Inferior parietal cortex (tissue), 1 donor: ENCODE measurements around the gene SCRN2.

ENCODE experiments used
- DNase-seq: peaks from one replicate; pipeline ENCODE4 v3.0.0-alpha.2; 2016; ENCODE audit errors: extremely low spot score

SCRN2 gene

DNA sequence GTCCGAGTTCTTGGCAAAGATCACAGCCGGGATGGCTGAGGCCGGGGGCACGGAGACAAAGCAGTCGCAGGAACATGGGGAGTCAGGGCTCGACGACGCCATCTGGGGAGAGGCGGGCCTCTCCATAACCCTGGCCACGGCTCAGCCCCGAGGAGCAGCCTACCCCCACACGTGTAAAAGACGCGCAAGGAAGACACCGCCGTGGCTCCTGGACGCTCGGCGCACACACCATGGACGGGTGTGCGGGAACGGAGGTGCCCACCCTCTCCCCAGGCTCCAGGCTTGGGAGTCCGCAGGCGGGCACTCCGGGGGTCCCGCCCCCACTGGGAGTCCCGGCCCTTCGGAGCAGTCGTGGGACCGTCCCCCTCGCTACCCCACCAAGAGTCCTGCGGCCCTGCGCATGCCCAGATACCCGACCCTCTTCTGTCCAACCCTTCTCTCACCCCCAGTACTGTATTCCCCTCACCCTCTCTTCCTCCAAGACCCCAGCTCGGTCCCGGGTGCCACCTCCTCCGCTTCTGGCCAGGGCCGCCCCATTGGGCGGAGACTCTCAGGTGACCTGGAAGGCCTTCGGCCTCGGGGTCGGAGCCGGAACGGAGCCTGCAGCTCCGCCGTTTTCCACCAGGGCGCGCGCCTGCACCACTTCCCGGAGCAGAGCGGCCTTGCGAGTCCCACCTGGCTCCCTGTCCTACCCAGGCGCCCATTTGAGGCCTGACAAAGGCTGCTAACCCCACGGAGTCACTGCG is at the start of gene SCRN2:
Gene SCRN2, minus strand, starts transcription at position 532 of the 746 bp plus-strand sequence. Its CDS starts 430 bp downstream, at position 102.
- DNase-seq, result peak; percentile 82

DNA sequence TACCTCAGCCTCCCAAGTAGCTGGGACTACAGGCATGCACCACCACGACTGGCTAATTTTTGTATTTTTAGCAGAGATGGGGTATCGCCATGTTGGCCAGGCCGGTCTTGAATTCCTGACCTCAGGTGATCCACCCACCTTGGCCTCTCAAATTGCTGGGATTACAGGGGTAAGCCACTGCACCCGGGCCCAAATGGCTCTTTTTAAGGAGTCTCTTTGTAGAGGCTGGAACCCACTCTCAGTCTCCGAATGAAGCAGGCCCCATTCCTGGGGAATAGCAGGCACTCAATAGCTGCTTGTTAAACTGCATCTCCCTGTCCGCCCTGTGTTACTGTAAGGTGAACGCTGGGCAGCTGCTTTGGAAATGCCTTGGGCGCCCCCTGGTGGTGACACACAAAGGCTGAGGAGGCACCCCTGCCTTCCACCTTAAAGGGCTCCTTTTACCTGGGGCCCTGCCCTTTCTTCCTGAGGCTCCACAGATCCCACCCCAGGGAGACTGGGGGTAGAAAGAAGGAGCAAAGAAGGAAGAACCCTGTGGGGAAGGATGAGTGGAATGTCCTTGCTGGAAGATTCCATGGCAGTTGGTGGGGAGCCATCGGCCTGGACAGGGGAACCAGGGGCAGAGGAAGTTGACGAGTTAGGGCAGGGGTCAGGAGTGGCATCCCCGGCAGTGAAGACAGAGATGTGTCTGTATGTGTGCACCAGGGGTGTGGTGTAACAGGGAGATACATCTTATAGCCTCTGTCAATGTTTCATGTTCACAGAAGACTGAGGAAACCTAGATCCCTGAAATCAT is 48.9 kb upstream of the SCRN2 start:
- DNase-seq, result peak; percentile 76

DNA sequence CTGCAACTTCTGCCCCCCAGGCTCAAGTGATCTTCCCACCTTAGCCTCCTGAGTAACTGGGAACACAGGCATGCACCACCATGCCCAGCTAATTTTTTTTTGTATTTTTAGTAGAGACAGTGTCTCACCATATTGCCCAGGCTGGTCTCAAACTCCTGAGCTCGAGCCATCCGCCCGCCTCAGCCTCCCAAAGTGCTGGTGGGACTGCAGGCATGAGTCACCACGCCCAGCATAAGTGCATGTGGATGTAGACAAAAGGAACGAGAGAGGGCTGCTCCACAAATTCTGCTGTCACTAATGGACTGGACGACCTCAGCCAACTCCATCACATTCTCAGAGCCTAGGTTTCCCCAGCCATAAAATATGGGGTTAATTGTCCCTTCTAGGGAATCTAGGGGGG is 47.2 kb upstream of the SCRN2 start:
- no peak for DNase-seq

DNA sequence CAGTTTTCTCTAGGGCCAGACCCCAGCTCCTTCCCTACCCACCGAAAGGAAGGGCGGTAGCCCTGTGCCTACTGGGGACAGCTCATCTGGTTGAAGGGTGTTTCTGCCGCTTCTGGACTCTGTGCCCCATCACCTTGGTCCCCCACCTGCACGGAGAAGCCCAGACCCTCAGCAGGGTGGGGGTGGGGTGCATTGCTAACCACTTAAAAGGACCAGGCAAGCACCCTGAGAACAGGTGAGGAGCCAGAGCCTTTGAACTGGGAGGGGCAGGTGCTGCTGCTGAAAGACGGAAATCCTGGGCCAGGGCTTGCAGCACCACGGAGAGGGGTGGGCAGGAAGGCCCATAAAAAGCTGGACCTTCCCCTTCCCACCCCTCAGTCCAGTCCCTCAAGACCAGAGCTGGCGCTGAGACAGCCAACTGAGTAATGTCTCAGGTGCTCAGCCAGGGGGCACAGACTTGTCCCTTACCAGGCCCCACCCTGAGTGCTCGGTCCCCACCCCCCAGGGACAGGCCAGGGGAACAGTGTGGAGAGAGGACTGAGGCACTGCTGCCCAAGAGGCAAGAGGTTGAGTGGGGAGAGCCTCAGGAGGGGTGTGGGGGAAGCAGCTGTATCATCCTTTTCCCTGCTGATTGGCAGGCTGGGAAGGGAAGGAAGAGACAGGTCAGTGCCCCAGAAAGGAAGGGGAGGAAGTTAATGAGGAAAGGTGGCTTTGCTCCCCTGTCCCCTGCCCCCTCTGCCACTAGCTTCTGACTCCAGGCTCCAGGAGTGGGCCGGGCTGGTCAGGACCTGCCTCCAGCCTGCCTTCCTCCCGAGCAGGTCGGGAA is 44.0 kb upstream of the SCRN2 start:
- DNase-seq, result no peak

DNA sequence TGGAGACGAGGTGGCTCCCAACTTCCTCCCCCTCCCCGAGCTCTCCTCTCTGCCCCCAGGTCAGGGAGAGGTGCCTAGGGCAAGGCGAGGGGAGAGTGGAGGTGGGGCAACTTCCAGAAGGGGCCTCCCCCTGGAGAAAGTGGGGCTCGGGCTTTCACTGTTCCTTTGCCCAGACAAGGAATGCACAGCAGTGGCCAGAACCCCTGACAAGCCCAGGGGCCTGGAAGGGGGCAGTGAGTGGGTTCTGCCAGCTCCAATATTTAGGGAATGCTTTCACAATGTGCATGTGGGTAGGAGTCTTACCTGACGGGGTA is 43.3 kb upstream of the SCRN2 start:
- no peak for DNase-seq

DNA sequence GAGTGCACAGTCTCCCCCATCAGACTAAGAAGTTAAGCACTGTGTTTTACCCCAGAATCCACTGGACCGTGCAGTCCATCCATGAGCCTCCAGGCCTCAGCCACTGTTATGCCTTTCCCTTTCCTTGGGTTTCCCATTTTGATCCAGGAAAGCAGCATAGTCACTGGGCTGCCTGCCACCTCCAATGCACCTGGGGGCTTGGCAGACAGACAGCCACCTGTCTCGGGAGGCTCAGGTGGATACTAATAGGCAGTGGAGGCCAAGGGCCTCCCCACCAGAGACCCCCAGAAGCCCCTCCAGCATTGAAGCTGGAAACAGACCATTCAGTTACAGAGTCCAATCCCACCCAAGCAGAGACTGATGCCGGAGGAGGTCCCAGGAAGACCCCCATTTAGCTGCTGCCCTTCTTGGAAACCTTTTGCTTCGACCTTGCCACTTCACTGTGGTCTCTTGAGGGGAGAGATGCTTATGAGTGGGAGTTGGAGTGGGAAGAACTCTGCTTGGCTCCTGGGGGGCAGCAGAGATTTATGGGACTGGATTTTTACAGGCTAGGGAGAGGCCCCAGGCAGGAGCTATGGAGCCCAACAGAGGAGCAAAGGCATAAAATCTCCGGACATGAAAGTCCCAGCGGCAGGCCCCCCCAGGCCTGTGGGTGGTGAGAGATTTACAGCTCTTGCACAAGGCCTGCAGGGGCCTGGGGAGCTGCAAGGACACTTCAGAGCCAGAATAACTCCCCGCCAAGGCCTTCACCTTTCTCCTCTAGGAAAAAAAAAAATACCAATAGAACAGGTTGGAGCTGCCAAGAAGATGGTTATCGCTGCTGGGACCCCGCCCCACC is 42.7 kb upstream of the SCRN2 start:
- DNase-seq, result no peak

DNA sequence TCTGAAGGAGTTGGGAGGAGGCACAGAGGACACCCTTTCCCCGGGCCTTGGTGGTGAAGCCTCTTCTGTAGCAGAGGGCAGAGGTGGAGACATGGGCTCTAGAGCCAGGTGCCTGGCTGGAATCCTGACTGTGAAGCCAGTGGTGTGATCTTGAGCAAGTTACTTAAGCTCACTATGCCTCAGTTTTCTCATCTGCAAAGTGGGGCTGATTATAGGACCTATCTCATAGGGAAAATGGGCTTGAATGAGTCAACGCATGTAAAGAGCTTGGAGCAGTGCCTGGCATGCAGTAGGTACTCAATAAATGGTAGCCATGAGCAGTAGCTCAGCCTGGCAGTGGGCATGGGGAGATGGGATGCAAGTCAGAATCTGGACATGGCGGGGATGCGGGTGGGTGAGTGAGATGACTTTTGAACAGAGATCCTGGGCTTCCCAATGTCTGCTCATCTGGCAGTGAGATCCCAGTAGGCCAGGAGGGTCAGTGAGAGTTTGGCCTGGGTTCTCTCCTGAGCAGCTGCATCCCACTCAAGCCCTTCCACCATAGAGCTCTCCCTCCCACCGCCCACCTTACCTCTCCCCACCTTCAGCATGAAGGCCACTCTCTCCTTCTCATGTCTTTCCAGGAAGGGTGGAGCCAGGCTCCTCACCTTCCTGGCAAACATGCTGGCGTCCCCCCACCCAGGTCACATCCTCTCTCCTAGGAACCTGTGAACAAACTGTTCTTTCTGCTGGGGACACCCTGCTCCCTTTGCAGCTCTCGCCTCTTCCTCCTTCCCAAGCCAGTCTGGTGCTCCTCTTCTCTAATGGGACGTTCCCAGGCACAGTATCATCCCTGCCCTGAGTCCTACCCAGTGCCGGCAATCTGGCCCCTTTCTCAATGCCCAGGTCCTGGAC is 41.9 kb upstream of the SCRN2 start:
- DNase-seq, result no peak

DNA sequence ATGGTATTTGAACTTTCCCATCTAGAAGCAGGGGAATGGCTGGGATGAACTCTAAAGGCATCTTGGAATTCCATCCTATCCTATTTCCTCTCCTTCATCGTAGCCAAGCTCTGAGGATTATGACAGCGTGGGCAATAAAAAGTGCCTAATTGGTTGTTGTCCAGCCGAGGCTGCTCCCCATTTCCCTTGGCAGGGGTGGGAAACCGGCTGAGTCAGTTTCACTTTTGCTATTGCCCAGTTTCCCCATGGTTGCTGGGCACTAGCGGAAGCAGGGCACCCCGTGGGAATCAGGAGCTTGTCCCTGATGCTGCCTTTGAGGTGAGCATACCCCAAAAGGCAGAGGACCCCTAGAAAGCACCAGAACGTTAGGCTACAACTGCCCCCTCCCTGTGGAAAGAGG is 41.2 kb upstream of the SCRN2 start:
- DNase-seq, result no peak

DNA sequence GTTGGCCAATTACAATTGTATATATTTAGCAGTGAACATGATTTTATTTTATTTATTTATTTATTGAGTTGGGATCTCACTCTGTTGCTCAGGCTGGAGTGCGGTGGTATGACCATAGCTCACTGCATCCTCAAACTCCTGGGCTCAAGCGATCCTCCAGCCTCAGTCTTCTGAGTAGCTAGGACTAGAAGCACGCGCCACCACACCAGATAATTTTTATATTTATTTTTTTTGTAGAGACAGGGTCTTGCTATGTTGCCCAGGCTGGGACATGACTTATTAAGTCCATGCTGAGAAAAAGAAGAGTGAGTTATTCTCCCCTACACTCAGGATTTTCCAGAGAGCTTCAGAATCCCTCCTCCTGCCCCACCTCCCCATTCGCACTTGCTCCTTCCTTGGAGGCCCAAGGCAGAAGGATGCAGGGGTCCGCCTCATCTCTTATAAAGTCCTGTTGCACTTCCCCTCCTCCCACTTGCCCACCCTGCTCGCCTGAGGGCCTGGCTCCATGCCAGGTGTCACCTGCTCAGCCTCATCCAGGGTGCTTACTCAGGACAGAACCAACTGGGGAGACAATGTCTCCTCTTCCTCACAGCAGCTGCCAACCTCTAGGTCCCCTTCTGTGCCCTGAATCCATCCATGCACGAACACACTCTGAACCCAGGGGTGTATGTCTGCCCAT is 38.8 kb upstream of the SCRN2 start:
- no peak for DNase-seq

DNA sequence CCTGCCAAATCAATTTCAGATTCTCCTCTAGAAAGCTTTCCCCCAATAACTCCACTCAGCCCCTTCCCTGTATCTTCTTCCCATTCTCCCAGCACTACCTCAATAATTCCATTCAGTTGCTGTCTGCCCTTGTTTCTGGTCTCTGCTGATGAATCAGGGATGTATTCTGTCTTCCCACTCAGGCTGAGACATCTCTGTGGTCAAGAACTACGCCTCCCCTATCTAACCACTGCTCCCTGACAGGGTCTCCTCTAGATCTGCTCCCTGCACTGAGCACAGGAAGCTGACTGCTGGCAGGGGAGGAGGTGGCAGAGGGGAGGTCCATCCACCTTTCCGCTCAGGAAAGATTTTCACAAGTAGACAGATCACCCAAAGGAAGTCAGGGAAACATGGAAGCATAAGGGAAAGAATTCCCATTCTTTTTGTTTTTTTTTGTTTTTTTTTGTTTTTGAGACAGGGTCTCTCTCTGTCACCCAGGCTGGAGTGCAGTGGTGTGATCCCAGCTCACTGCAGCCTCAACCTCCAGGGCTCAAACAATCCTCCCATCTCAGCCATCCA is 38.0 kb upstream of the SCRN2 start:
- DNase-seq, result no peak

DNA sequence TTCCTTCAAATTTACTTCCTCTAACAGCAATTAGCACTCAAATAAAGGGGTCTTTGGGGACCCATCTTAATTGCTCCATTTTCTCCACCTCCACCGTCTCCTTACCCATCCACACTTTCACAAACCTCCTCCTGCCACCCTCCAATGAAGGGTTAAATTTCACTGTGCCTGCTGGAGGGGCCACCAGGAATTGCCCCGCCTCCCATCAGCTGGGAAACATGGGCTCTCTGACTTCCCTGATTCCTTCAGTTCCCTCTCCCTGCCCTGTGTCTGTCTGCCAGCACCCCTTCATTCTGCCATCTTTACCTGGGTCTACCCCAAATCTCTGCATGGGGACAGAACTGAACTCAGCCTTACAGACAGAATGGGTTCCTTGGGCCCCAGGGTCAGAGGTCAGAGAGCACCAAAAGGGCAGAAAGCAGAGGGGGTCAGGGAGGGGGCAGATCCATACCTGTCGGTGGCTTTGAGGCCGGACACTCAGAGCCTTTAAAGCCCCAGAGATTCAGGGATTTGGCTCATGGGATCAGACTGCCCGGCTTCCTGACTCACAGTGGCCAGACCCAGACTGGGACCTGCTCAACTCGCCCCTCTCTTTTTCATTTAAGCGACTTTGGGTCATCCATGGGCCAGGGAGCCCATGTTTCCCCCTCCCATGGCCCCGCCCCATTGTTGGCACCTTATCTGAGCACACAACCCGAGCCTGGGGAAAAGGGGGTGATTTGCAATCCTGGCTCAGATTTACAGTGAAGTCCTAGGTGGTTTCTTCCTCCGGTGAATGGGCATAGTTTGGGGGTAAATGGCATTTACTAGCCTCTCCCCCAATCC is 37.3 kb upstream of the SCRN2 start:
- DNase-seq, result no peak

DNA sequence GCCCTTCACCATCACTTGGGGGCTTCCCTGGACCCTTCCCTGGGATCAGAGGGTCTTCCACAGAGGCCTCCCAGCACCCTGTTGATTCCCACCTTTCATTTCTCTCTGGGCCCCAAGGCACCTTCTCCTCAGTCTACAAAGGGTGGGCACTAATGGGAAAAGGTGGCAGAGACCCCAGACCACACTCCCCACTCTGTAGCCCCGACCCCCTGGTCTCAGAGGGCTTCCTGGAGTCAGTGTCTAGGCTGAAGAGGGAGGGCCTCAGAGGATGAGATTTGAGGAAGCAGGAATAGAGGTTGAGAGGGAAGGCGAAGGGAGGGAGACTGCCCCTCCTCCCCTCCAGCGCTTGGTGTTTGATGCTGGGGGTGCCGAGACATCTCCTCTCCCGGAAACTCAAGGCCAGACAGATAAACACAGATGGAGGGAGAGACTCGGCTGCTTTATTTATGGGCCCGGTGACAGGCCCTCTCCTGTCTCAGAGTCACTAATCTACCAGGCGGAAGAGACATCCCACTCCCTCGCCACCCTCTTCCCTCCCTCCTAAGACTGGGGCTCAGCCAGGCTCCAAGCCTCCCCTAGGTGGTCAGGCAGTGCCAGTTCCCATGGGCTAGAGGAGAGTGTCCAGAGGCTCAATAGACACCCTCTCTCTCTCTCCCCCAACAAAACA is 36.4 kb upstream of the SCRN2 start:
- DNase-seq, result no peak

DNA sequence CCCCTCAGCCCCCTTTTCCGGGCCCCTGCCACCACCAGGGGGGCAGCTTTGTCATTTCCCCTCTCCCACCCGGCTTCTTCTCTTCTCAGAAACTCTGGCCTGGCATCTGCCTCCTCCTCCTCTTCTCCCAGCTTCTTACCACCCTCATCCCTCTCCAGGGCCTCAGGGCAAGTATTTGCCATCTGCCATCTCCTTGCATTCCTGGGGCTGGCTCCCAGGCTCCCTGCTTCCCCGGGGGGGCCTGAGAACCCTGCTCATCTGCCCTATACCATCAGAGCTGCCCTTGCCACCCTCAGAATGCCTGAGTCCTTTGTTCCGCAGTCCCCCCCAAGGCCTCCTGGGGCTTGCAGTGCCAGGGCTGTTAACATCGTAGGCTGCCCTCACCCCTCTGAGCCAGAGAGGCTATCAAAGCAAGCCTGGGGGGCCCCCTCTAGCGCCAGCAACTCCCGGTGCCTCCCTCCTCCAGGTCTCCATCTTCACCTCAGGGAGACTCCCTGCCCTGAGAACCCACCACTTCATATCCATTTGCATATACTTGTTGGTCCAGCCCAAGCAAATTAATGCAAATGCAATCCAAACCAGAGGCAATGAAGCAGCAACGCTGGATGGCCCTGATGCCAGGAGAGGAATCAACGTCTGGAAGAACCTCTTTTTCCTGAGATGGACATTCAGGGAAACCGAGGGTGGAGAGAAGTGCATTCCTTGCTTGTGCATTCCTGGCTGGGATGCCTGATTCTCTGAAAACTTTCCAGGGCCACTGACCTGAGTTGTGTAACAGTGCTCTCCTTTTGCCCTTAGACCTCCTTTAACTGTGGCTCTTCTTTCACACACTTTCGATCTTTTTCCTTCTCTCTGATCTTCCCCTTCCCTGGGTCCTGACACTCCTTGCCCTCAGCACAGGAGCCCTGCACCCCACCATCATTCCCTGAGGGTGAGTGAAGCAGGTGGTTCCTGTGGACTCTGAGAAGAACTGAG is 34.2 kb upstream of the SCRN2 start:
- DNase-seq, result no peak

DNA sequence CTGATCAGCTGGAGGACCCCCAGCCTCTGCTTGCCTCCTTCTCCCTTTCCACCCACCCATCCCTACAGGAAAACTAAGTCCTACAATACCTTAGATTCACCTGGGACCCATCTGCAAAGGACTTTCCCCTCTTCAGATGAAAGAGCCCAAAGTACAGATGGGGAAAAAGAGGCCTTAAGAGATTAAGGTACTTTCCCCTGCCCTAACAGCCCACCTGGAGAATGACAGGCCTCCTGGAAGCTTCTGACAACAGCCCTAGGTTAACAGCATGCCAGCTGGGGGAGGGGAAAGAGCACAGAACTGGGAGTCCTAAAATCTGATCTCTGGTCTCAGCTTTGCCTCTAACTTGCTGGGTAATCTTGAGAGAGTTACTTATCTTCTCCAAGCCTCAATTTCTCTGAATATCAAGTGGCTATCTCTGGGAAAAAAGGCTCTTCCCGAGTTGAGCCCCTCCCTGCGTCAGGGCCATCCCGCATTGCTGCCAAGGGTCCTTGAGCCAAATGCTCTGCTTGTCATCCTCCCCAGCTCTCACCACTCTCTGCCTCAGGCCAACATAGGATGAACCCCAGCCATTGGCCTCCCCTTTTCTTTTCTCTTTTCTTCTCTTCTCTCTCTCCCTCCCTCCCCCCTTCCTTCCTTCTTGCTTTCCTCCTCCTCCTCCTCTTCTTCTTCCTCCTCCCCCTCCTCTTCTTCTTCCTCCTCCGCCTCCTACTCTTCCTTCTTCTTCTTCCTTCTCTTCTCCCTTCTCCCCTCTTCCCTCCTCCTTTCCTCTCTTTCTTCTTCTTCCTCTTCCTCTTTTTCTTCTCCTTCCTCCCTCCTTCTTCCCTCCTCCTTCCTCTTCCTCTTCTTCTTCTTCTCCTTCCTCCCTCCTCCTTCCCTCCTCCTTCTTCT is 32.4 kb upstream of the SCRN2 start:
- DNase-seq, result no peak

DNA sequence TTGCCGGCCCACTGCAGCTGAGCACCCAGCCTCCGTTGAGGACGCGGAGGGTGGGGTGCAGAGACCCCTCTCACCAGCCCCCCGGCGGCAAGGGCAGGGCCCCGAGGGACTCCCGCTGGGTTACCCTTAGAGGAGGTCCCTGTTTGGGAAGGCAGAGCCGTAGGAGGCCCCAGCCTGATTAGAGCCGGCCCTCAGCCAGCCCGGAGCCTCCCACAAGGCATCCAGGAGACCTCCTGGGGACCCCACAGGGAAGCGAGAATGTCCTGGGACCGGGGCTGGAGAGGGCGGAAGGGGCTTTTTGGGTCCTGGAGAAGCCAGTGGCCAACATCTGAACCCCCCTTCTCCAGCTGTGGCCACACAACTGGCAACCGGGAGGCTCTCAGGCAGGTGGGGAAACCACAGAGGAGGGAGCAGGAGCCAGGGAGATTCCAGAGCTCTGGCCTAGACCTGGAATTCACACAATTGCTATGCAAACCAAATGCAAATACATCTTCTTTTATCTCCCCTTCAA is 31.6 kb upstream of the SCRN2 start:
- DNase-seq, result no peak
